IPS-11a (cell line): ENCODE results near the gene UBE2K.
"Not testable (repeated sequence)": the region's sequence is repeated elsewhere in the genome, so short reads cannot be mapped to it uniquely, and the experiment has no call there.

Experiments used
- H3K4me3 ChIP-seq: one replicate; pipeline ENCODE4 v1.5.1; 2013; ENCODE audit warnings: low read depth, low read length, control low read depth

Gene UBE2K

DNA sequence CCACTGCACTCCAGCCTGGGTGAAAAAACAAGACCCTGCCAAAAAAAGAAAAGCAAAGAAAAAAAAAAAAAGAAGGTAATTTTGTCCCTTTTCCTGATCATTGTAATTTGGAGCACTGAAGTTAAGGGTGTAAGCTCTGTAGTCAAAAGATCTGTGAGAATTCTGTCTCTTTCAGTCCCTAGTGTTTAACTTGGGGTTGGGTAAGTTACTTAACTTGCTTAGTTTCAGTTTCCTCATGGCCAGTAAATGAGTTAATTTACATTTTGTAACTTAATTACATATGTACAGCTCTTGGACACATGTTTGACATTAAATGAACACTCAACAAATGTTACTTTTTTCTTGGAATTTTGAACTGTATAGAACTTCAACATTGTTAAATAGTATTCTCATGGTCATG is 10.9 kb upstream of the UBE2K start:
- no peak overlapping the region for H3K4me3 ChIP-seq

DNA sequence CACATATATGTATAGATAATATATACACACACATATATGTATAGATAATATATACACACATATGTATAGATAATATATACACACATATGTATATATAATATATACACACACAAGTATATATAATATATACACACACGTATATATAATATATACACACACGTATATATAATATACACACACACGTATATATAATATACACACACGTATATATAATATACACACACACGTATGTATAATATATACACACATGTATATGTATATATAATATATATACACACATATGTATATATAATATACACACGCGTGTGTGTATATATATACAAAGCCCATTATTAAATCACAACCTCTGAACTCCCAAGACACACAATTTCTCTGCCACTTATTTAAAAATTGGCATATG is 8.0 kb upstream of the UBE2K start:
- H3K4me3 ChIP-seq, result no peak overlapping the region

DNA sequence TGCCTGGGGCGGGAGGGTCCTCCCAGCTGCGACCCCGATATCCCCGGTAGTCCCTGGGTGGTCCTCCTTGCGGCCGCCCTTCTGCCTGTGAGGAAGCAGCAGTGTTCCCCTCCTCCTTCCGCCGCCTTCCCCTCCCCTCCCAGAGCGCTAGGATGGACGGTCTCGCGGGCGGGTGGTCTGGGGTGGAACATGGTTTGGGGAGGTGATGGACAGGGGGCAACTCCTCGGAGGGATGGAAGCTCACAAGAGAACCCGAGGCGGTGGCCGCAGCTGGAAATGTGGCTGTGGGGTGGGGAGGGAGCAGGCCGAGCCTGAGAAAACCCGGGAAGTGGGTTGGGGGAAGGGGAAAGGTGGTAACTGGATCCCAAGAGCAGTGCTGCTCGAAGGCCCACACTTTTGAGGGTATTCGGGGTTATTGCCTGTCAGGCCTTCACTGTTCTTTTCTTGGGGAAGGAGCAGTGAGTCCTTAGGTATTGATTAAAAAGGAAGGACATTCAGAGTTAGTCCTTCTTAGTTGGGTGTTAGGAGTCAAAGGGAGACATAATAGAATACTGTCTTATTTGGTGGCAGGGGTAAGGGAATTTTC is 581 bp downstream of the UBE2K start:
- peak overlapping the region; percentile 94 for H3K4me3 ChIP-seq

DNA sequence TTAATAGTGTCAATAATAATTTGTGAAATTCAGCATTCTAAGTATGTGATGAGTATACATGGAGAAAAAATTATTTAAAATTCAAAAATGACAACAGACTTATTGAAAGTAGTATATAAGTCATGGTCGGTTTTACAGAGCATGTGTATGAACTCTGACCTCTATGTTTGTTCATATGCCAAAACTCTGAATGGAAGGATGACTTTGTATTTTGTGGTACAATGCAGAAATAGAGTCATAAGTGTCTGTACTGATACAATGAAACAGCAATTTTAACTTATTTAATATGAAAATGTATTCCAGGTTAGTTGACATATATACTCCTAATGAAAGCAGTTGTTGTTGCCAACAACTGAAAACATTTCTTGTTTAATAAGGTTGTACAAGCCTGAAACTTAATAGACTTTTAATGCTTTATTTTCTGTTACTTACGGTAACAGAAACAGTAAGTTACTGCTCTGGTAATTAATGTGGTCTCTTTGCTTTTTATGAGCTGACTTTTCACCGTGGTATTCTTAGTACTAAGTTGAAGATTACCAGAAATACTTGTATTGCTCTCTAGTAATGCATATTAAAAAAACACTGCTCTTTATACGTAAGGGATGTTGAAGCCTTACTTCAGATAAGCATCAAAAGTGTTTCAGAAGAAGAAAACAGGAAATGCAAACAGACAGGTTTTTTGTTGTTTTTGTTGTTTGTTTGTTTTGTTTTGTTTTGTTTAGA is 1.9 kb downstream of the UBE2K start:
- H3K4me3 ChIP-seq, result peak overlapping the region; percentile 94

DNA sequence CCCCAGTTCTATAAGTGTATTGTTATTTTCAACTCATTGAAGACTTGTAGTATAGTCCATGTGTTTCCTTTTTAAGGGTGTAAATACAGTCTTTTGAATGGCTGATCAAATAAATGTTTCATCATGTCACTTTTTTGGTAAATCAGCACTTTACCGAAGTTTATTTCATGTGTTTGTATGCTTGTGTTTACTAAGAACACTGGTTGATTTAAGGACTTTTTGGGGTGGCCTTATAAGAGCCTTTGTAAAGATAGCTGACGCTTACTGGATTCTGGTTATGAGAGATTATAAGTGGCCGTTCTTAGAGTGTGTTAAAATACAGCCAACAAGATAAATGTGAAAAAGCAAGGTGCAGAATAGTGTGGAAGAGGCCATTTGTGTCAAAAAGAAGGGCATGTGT is 2.6 kb downstream of the UBE2K start:
- no peak overlapping the region for H3K4me3 ChIP-seq

DNA sequence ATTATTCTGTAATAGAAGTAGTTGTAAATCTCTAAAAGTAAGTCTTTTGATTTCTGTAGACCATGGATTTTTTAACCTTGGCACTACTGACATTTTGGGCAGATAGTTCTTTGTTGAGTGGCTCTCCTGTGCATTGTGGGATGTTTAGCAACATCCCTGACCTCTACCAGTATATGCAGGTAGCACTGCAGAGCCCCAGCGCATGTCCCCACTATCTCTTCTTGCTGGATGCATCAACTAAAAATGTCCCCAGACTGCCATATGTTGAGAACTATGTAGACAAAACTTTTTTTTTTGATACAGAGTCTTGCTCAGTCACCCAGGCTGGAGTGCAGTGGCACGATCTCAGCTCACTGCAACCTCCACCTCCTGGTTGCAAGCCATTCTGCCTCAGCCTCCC is 4.8 kb downstream of the UBE2K start:
- no peak overlapping the region for H3K4me3 ChIP-seq

DNA sequence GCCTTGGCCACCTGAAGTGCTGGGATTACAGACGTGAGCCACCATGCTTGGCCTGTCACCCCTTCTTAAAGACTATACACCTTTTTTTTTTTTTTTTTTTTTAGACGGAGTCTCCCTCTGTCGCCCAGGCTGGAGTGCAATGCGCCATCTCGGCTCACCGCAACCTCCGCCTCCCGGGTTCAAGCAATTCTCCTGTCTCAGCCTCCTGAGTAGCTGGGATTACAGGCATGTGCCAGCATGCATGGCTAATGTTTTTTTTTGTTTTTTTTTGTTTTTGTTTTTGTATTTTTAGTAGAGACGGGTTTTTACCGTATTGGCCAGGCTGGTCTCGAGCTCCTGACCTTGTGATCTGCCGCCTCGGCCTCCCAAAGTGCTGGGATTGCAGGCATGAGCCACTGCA is 6.9 kb downstream of the UBE2K start:
- not testable (repeated sequence) for H3K4me3 ChIP-seq

DNA sequence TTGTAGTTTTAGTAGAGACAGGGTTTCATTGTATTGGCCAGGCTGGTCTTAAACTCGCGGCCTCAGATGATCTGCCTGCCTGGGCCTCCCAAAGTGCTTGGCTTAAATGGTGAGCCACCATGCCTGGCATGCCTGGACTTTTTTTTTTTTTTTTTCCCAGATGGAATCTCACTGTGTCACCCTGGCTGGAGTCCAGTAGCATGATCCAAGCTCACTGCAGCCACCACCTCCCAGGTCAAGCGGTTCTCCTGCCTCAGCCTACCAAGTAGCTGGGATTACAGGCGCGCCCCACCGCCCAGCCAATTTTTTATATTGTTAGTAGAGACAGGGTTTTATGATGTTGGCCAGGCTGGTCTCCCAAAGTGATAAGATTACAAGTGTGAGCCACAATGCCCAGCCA is 8.4 kb downstream of the UBE2K start:
- no peak overlapping the region for H3K4me3 ChIP-seq

DNA sequence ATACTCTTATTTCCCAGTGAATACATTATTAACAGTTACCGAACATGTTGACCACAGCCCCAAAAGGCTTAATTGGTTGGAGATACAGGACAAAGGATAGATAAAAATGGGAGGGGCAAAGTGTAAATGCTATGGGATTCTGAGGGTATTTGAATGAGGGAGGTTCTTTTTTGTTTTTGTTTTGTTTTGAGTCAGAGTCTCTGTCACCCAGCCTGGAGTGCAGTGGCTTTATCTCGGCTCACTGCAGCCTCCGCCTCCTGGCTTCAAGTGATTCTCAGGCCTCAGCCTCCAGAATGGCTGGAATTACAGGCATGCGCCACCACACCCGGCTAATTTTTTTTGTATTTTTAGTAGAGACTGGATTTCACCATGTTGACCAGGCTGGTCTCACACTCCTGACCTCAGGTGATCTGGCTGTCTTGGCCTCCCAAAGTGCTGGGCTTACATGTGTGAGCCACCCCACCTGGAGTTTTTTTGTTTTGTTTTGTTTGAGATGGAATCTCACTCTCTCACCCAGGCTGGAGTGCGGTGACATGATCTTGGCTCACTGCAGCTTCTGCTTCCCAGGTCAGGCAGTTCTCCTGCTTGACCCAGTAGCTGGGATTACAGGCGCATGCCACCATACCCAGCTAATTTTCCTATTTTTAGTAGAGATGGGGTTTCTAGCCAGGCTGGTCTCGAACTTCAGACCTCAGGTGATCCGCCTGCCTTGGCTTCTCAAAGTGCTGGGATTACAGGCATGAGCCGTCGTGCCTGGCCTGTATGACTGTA is 9.0 kb downstream of the UBE2K start:
- H3K4me3 ChIP-seq, result no peak overlapping the region

DNA sequence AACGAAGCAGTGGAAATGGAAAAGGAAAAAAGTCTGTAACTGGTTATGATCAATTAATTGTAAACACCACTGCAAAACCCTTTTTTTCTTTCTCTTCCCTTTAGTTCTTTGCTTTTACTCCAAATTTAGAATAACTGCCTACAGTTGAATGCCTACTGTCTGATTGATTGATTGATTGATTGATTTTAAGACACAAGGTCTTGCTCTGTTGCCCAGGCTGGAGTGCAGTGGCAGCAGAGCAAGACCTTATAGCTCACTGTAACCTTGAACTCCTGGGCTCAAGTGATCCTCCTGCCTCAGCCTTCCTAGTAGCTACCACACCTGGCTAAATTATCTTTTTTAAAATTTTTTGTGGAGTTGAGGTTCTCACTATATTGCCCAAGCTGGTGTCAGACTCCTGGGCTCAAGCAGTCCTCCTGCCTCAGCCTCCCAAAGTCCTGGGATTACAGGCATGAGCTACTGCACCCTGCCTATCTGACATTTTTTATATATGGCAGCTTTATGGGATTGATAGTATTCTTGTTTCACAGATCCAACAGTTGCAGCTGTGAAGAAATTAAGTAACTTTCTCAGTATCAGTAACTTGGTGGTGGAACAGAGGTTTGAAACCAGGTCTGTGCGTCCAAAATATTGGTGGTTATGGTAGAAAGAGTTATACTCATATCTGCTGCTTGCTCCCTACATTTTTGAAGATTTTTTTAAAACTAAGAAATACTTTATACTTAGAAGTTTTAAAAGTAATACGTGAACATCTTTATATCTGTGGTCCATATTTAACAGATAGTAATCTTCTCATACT is 12.4 kb downstream of the UBE2K start:
- H3K4me3 ChIP-seq, result no peak overlapping the region

DNA sequence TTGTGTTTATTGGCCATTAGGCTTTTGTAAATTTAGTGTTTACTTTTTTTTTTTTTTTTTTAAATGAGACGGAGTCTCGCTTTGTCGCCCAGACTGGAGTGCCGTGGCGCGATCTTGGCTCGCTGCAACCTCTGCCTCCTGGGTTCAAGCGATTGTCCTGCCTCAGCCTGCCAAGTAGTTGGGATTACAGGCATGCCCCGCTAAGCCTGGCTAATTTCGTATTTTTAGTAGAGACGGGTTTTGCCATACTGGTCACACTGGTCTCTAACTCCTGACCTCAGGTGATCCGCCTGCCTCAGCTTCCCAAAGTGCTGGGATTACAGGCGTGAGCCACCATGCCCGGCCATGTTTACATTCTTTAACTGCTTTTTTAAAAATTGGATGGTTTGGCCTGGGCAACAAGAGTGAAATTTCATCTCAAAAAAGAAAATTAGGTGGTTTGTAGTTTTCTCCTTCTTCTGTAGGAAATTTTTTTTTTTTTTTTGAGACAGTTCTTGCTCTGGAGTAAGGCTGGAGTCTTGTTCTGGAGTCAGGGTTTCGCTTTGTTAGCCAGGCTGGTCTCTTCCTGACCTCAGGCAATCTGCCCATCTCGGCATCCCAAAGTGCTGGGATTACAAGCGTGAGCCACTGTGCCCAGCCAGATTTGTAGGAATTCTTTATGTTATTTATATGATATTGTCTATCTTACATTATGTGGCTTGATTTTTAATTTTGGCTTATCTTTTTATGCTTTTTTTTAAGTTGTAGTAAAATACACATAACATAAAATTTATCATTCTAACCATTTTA is 15.1 kb downstream of the UBE2K start:
- H3K4me3 ChIP-seq, result no peak overlapping the region

DNA sequence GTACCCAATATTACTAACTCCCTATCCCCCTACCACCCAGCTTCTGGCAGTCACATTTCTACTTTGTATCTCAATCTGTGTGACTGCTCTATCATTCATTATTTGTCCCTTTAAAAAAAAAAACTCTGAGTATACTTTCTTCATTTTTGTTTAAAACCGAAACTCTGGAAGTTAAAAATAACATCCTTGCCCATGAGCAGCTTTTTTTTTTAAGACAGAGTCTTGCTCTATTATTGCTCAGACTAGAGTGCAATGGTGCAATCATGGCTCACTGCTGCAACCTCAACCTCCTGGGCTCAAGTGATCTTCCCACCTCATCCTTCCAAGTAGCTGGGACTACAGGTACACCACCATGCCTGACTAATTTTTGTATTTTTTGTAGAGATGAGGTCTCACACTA is 15.8 kb downstream of the UBE2K start:
- no peak overlapping the region for H3K4me3 ChIP-seq

DNA sequence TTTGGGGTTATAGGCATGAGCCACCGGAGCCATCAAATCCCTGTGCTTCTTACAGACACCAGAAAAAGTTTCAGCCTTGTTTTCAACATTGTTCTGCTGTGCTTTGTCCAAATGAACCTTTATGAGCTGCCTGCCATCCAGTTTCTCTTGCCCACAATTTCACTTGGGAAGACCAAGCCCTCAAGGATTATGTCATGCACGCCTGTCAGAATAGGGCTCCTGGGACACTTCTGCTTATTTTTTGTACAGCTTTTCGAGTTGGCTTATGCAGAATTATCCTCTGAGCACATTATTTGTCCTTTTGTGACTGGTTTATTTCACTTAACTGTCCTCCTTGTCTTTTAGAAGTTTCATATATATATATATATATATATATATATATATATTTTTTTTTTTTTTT is 16.2 kb downstream of the UBE2K start:
- H3K4me3 ChIP-seq, result no peak overlapping the region

DNA sequence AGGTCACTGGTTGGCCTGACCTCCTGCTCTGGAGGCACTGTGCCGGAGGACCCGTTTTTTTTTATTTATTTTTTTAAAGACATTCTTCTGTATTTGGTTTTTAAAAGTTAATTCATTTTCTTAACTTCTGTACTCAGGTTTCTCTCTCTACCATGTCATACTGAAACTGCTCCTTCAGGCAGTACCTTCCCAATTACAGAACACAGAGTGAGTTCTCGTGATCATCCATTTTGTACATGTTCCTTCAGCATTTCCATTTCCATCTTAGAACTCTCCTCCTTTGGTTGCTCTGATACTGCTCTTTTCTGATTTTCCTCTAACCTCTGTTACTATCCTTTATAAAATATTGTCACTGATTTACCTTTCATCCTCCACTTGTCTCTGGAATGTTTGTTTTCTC is 17.9 kb downstream of the UBE2K start:
- H3K4me3 ChIP-seq, result no peak overlapping the region

DNA sequence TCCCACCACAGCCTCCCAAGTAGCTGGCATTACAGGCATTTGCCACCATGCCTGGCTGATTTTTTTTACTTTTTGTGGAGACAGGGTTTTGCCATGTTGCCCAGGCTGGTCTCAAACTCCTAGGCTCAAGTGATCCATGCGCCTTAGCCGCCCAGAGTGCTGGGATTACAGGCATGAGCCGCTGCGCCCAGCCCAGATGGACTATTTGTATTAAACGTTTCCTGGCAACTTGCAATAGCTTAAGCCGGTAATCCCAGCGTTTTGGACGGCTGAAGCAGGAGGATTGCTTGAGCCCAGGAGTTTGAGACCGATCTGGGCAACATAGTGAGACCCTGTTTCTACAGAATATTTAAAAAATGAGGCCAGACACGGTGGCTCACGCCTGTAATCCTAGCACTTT is 18.4 kb downstream of the UBE2K start:
- no peak overlapping the region for H3K4me3 ChIP-seq

DNA sequence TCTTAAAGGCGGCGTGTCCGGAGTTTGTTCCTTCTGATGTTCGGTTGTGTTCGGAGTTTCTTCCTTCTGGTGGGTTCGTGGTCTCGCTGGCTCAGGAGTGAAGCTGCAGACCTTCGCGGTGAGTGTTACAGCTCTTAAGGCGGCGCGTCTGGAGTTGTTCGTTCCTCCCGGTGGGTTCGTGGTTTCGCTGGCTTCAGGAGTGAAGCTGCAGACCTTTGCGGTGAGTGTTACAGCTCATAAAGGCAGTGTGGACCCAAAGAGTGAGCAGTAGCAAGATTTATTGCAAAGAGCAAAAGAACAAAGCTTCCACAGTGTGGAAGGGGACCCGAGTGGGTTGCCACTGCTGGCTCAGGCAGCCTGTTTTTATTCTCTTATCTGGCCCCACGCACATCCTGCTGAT is 19.8 kb downstream of the UBE2K start:
- H3K4me3 ChIP-seq, result not testable (repeated sequence)

DNA sequence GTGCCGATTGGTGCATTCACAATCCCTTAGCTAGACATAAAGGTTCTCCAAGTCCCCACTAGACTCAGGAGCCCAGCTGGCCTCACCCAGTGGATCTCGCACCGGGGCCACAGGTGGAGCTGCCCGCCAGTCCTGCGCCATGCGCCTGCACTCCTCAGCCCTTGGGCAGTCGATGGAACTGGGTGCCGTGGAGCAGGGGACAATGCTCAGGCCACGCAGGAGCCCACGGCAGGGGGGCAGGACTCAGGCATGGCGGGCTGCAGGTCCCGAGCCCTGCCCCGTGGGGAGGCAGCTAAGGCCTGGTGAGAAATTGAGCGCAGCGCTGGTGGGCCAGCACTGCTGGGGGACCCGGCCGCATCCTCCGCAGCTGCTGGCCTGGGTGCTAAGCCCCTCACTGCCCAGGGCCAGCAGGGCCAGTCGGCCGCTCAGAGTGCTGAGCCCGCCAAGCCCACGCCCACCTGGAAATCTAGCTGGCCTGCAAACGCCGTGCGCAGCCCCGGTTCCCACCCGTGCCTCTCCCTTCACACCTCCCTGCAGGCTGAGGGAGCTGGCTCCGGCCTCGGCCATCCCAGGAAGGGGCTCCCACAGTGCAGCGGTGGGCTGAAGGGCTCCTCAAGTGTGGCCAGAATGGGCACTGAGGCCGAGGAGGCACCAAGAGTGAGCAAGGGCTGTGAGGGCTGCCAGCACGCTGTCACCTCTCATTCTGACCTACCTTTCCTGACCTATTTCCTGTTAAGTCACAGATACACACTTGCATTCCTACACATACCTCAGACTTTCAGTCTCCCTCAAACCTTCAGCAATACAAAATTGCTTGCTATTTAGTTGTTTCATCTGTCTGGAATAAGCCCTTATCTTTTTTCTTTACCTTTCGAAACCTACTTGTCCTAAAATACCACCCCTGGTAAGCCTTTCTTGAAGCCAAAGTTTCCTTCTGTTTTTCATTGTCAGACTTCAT is 20.7 kb downstream of the UBE2K start:
- no peak overlapping the region for H3K4me3 ChIP-seq

DNA sequence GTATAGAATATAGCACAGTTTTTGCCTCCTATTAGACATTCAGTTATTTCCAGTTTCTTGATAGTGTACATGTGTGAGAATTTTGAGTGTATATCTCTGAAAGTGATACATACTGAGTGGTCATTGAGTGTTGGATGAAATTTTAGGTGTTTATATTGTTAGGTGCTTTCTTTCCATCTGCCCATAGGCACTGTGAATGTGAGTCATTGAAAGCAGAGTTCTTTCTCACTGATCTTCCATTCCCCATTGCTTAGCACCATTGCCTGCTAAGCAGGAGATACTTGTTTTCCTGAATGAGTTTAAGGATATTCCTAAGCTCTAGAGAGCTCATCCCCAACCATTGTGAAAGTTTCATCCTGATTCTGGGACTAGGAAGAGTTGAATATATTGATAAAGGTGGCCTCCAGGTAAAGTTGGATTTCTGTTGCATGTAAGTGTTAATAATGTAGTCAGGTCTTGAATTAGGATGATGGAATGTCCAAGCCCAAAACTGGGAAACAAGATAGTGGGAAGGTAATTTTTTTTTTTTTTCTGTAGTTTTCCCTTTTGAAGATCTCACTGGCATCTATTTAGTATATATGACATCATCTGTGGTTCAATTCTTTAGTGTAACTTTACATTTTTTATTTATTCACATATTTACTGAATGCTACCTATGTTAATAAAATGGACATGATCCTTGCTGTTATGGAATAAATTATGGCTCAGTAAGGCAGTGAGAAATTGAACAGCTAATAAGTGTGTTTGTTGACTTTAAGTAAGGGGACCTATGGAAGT is 22.1 kb downstream of the UBE2K start:
- H3K4me3 ChIP-seq, result no peak overlapping the region

DNA sequence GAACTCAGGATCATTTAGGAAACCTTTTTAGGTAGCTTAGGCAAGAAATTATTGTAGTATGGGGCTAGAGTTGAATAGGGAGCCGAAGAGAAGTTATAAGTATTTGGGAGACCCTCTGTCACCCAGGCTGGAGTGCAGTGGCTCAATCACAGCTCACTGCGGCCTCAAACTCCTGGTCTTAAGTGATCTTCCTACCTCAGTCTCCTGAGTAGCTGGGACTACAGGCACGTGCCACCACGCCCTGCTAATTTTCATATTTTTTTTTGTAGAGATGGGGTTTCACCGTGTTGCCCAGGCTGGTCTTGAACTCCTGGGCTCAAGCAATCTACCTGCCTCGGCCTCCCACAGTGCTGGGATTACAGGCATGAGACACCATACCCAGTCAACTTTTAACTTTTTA is 23.3 kb downstream of the UBE2K start:
- not testable (repeated sequence) for H3K4me3 ChIP-seq
